MCF 10A (cell line): ENCODE data around the gene SEMA7A. TPM values are rescaled to one million over a fixed set of nuclear protein-coding genes. Genes with fewer than 3 reads are reported as not detected.
"Not testable (repeated sequence)": the region's sequence is repeated elsewhere in the genome, so short reads cannot be mapped to it uniquely, and the experiment has no call there.

ENCODE experiments used
- BruUV-seq: library from RNA; stranded (reverse); fragments of 400-500 nt; replicated peaks from 2 replicates; lab custom pipeline; 2021; lab: Mats Ljungman, UMichigan
- CTCF ChIA-PET: fragments of 300-600 bp; sonication (Branson Sonifier 250); formaldehyde crosslinking; extraction: SDS; loops from one replicate; lab custom pipeline; 2021; ENCODE audit warnings: antibody characterized with exemption, inconsistent platforms; lab: Yijun Ruan, JAX
- POLR2A ChIA-PET: fragments of 300-600, 350-650 bp; sonication (Branson Sonifier 250); formaldehyde crosslinking; extraction: SDS; loops from one replicate; lab custom pipeline; 2020; ENCODE audit warnings: antibody characterized with exemption, inconsistent platforms; lab: Yijun Ruan, JAX
- DNase-seq: peaks from one replicate; pipeline ENCODE4 v3.0.0-alpha.2; 2018; ENCODE audit not compliant: unreplicated experiment
- H3K27ac Mint-ChIP-seq: one replicate; pipeline ENCODE4 v1.8.0; 2022; ENCODE audit warnings: mild to moderate bottlenecking, low read depth, mixed read lengths; ENCODE audit not compliant: unreplicated experiment
- H3K27me3 Mint-ChIP-seq: one replicate; pipeline ENCODE4 v1.8.0; 2022; ENCODE audit warnings: mixed read lengths; ENCODE audit not compliant: insufficient read depth, unreplicated experiment
- H3K36me3 Mint-ChIP-seq: one replicate; pipeline ENCODE4 v1.8.0; 2022; ENCODE audit warnings: mild to moderate bottlenecking, moderate library complexity, mixed read lengths; ENCODE audit not compliant: insufficient read depth, unreplicated experiment
- H3K4me1 Mint-ChIP-seq: one replicate; pipeline ENCODE4 v1.8.0; 2022; ENCODE audit warnings: mixed read lengths; ENCODE audit not compliant: insufficient read depth, unreplicated experiment
- H3K4me3 Mint-ChIP-seq: one replicate; pipeline ENCODE4 v1.8.0; 2022; ENCODE audit warnings: mild to moderate bottlenecking, moderate library complexity, mixed read lengths; ENCODE audit not compliant: unreplicated experiment
- H3K9me3 Mint-ChIP-seq: one replicate; pipeline ENCODE4 v1.8.0; 2022; ENCODE audit warnings: mixed read lengths; ENCODE audit not compliant: unreplicated experiment
- CTCF ChIP-seq: fragments of 200-600 bp; IDR thresholded peaks from one replicate; pipeline ENCODE4 v1.8.0; 2022; ENCODE audit warnings: antibody characterized with exemption, mild to moderate bottlenecking; ENCODE audit not compliant: unreplicated experiment
- intact Hi-C: fragments of 100-400 bp; cut with micrococcal nuclease; formaldehyde crosslinking; loops from 2 replicates; pipeline ENCODE4 v1.14.1; 2022
- total RNA-seq: library from RNA; stranded (reverse); gene quantifications from 2 replicates; pipeline ENCODE4 v1.2.3, GENCODE V29; 2022

The SEMA7A gene
- total RNA-seq, 1 experiment from 2014 or later, result 1.6 TPM

GRCh38 chr15:74460871-74461846 is 27.4 kb upstream of the SEMA7A start, which contains the start of gene UBL7:
UBL7 (minus strand) TSS chr15:74461160; CDS start chr15:74458867, 2,293 bp downstream.
- peaks cover 30% of the 10 kb centered on the region for H3K4me1 Mint-ChIP-seq
- DNase-seq, result peak; percentile 97
- BruUV-seq, result TSS peak; percentile 67
- no peaks in the 10 kb centered on the region for H3K27me3 Mint-ChIP-seq
- peak within 1 kb of the TSS; percentile 93 for H3K4me3 Mint-ChIP-seq
- peak within 1 kb of the TSS; percentile 70 for H3K27ac Mint-ChIP-seq
- TF ChIP-seq CTCF, result no peak
- H3K9me3 Mint-ChIP-seq, result peaks cover 13% of the 10 kb centered on the region
- CTCF ChIA-PET, result interaction anchor here (0.6 to 2.6 kb wide), 7 partner anchors 10 to 85 kb away, joined by 3 to 9 read pairs (median 3); no protein-coding TSS in a partner anchor
- POLR2A ChIA-PET, result interaction anchor here (0.5 to 4.0 kb wide), 26 partner anchors 8 to 991 kb away, joined by 3 to 39 read pairs (median 4); partner anchors contain the start of genes ARID3B, C15orf39, CLK3 and SIN3A
- peaks cover 23% of the 10 kb centered on the region for H3K36me3 Mint-ChIP-seq
- intact Hi-C loops, result loop anchor here (2.0 to 10.0 kb wide), 3 partner anchors 80 to 304 kb away; partner anchors contain the start of genes ARID3B and CLK3

GRCh38 chr15:74460298-74460697 is 26.5 kb upstream of the SEMA7A start:
- POLR2A ChIA-PET, result interaction anchor here (0.5 to 4.0 kb wide), 18 partner anchors 9 to 992 kb away, joined by 3 to 39 read pairs (median 5); partner anchors contain the start of genes ARID3B, CLK3 and SIN3A
- peaks cover 30% of the 10 kb centered on the region for H3K4me1 Mint-ChIP-seq
- no peaks in the 10 kb centered on the region for H3K27me3 Mint-ChIP-seq

GRCh38 chr15:74459798-74460197 is 26.0 kb upstream of the SEMA7A start:
- ChIA-PET POLR2A (interaction anchor here (1.1 to 4.0 kb wide), 4 partner anchors 13 to 86 kb away, joined by 3 to 32 read pairs (median 10); no protein-coding TSS in a partner anchor), CTCF (interaction anchor here (0.6 to 0.9 kb wide), 3 partner anchors 77 to 172 kb away, joined by 3 read pairs; no protein-coding TSS in a partner anchor)
- not testable (repeated sequence) for H3K27me3 Mint-ChIP-seq, BruUV-seq, DNase-seq
- H3K9me3 Mint-ChIP-seq, result peaks cover 13% of the 10 kb centered on the region
- H3K36me3 Mint-ChIP-seq, result peaks cover 37% of the 10 kb centered on the region
- H3K4me3 Mint-ChIP-seq, result peak overlapping the region; percentile 93
- peaks cover 29% of the 10 kb centered on the region for H3K4me1 Mint-ChIP-seq
- H3K27ac Mint-ChIP-seq, result peak overlapping the region; percentile 70
- intact Hi-C loops, result loop anchor here (2.0 to 10.0 kb wide), 3 partner anchors 81 to 305 kb away; partner anchors contain the start of genes ARID3B and CLK3

More at GRCh38 chr15:74460298-74460697, 26.5 kb upstream of the SEMA7A start:
- Mint-ChIP-seq H3K9me3 (peaks cover 13% of the 10 kb centered on the region), H3K27ac (peak overlapping the region; percentile 70), H3K4me3 (peak overlapping the region; percentile 93), H3K36me3 (peaks cover 32% of the 10 kb centered on the region)
- no peak for TF ChIP-seq CTCF
- DNase-seq, result no peak
- no TSS peak for BruUV-seq
- intact Hi-C loops, result loop anchor here (2.0 to 10.0 kb wide), 3 partner anchors 81 to 305 kb away; partner anchors contain the start of genes ARID3B and CLK3
- CTCF ChIA-PET, result interaction anchor here (0.6 to 2.6 kb wide), 5 partner anchors 9 to 172 kb away, joined by 3 to 9 read pairs (median 3); no protein-coding TSS in a partner anchor

GRCh38 chr15:74458473-74458872 is 24.7 kb upstream of the SEMA7A start:
- H3K36me3 Mint-ChIP-seq, result peaks cover 48% of the 10 kb centered on the region
- H3K4me3 Mint-ChIP-seq, result no peak overlapping the region
- no peak for TF ChIP-seq CTCF
- no TSS peak for BruUV-seq
- no peaks in the 10 kb centered on the region for H3K27me3 Mint-ChIP-seq
- intact Hi-C loops, result no loop called here
- no peak for DNase-seq
- H3K4me1 Mint-ChIP-seq, result peaks cover 25% of the 10 kb centered on the region
- ChIA-PET CTCF (interaction anchor here (0.6 to 1.0 kb wide), 2 partner anchors 16 to 20 kb away, joined by 3 to 5 read pairs; no protein-coding TSS in a partner anchor), POLR2A (interaction anchor here (4.0 kb wide), 1 partner anchor 88 kb away, joined by 32 read pairs; no protein-coding TSS in a partner anchor)
- peaks cover 5% of the 10 kb centered on the region for H3K9me3 Mint-ChIP-seq
- H3K27ac Mint-ChIP-seq, result no peak overlapping the region

GRCh38 chr15:74457036-74457435 is 23.3 kb upstream of the SEMA7A start:
- DNase-seq, POLR2A ChIA-PET, H3K27ac Mint-ChIP-seq, H3K4me3 Mint-ChIP-seq, H3K27me3 Mint-ChIP-seq, H3K9me3 Mint-ChIP-seq, intact Hi-C loops, BruUV-seq: not testable (repeated sequence)
- H3K4me1 Mint-ChIP-seq, result peaks cover 11% of the 10 kb centered on the region
- peaks cover 63% of the 10 kb centered on the region for H3K36me3 Mint-ChIP-seq
- CTCF ChIA-PET, result interaction anchor here (0.5 to 1.6 kb wide), 2 partner anchors 75 to 84 kb away, joined by 3 to 4 read pairs; no protein-coding TSS in a partner anchor
